ENCODE results near the gene RNU6-8.

RNU6-8 gene

DNA sequence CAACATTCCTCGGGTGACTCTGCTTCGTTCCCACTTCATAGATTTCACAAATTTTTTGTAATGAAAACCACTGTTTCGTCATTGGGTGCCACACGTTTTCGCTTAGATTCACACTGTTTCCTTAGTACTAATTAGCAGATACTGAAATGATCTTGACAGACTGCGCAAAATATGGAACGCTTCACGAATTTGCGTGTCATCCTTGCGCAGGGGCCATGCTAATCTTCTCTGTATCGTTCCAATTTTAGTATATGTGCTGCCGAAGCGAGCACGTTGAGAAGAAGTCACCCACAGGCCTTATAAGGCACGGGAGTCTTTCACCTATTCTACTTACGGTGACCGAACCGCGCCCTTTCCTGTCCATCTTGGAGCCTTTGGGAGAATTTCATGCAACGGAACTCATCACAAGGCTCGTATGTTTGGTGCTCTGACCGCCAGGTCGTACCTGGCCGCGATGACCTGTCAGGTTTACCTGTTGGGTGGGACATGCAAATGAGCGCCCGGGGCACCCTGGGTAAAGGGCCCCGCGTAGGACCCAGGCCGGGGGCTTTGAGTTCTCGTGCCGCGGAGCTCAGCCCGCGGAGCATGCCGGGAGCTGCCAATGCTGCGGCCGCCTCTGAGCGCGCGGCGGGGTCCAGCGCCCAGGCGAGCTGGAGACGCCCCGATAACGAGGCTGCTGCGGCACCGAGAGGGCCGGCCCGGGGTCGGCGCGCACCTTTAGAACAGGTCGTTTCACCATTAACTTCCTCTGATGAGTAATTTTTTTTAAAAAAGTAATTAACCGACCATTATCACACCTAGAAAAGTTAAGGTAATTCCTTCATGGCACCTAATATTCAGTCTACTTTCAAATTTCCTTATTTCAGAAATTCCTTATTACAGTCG, at the start of gene RNU6-8:
TSS of gene RNU6-8 (minus strand) at position 272 of the 885 bp plus-strand sequence.
- DNase-seq = peak; percentile 96

- DNase-seq = peak; percentile 88
These were observed 49.1 kb upstream of the RNU6-8 start for GRCh38 chr14:32252030-32252670.

GRCh38 chr14:32251530-32251929, 48.5 kb upstream of the RNU6-8 start:
- DNase-seq = no peak

GRCh38 chr14:32250681-32251080, 47.6 kb upstream of the RNU6-8 start:
- no peak for DNase-seq

- no peak for DNase-seq
These were observed 46.7 kb upstream of the RNU6-8 start for GRCh38 chr14:32249780-32250179.

DNA sequence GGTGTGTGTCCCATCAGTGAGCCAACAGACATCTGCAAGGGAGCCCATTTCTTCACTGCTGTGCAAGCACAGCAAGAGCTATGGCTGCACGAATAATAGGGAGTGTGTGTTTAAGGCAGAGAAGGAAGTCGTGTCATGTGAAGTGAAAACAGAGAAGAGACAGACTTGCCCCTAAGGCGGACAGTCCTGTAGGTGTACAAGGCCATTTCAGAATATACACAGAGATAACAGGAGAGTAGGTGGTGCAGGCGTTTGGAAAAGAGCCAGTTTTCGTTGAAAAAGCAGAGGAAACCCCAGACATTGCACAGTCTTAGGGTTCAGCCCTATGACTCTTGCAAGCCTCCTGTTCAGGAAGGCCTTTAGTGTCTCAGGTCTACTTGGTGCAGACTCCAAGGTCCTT, 46.3 kb upstream of the RNU6-8 start:
- DNase-seq = no peak

DNA sequence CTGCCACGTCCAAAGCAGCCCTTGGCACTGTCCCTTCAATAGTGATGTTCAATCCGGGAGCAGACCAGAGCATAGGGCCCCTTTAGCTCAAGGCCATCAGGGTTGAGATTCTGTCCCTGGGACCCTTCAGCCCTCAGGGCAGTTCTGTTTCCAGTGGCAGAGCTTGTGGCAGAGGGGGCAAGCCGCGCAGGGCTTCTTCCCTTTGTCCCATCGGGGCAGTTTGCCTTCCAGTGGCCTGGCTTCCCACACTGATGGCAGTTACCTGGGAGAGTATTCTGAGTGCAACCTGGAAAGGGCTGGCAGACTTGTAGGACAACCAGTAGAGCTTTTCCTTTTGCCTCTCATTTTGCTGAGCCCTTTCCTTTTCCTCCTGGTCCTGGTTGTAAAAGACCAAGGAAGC, 43.7 kb upstream of the RNU6-8 start:
- no peak for DNase-seq

- peak; percentile 27 for DNase-seq
These were observed 41.3 kb upstream of the RNU6-8 start for GRCh38 chr14:32244404-32244803.

- peak; percentile 69 for DNase-seq
These were observed 30.2 kb upstream of the RNU6-8 start for GRCh38 chr14:32233260-32233659.

- DNase-seq = no peak
These were observed 29.4 kb upstream of the RNU6-8 start for GRCh38 chr14:32232481-32232880.

DNA sequence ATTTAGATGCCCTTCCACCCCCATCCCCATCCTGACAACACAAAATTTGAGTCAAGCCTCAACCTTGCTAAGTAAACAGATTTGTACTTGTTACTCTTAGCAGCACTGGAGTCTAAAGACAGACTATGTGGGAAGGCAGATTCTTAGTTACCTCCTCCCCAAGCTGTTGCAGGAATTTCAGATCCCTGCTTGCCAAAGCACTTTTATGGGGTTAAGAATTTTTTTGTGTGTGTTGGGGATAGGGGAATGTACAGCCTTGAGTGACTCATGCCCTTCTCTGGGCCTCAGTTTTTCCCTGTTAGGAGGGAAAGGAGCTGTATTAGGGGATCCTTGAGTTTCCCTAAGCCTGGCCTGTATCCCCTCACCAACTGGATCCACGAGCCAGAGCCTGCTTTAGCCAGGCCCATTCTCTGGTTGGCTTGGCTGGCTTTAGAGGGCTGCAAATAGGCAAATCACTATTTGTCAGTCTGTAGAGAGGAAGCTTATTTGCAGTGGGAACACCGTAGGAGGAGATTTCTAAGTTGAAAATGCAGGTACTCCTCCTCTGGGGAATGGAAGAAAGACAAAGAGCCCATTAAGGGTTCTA, 27.7 kb upstream of the RNU6-8 start:
- no peak for DNase-seq

- no peak for DNase-seq
These were observed 27.1 kb upstream of the RNU6-8 start for GRCh38 chr14:32230181-32230580.

DNA sequence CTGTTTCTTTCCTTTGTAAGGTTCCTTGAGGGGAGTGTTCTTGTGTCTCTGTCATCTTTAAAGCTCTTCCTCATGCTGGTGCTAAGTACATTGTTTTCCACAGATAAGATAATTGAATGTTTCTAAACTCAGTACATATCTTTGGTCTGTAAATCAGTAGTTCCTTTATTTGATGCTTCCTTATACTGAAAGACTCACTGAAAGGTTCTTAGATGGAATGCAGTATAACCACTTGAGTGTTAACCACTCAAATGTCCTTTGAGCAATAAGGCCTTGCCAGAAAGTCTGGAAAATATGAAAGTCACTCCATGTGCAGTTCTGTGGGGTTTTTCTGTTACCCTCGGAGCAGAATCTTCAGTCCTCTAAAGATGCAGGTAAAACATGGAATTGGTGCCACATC, 23.0 kb upstream of the RNU6-8 start:
- no peak for DNase-seq

GRCh38 chr14:32225378-32225920, 22.4 kb upstream of the RNU6-8 start:
- DNase-seq = no peak

DNA sequence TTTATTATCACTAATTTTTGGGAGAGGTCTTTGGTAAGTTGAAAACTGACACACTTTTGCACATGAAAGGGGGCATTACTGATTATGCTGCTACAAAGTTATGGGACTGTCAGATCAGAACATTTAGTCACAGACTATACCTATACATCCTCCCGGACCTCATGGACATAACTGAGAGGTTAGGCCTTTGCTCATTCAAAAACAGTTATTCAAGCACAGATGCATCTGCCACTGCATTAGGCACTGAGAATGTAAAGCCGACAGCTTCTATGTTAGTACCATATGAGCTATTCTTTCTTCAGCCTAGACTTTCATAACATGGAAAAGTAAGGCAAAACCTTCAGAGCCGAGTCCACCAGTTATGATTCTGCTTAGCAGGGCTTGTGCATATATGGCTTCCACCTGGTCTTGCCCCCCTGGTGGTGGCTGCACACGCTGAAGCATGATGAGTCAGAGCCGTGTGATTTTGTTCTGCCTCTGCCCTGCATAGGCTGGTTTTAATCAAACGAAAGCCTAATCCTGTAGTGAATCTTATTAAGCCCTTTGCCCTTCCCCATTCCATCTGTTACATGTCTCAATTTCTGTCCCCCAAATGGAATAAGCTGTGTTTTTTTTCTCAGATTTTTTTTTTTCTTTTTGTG, 21.8 kb upstream of the RNU6-8 start:
- peak; percentile 61 for DNase-seq

- peak; percentile 39 for DNase-seq
These were observed 14.2 kb upstream of the RNU6-8 start for GRCh38 chr14:32217301-32217700.

GRCh38 chr14:32212833-32213232, 9.8 kb upstream of the RNU6-8 start:
- DNase-seq = no peak

DNA sequence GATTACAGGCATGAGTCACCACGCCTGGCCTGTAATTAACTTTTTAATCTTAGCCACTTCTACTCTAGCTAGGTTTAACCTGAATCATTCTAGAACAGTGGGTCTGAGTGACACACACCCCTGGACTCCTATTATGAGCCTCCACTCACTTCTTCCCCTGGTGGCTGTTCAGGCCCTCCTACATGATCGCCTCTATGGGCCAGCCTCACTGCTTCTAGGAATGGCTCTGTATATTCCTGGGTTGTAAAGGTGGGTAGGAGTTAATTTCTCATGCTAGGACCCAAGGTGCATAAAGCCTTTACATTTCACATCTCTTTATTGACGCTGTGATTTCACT, 8.0 kb upstream of the RNU6-8 start:
- DNase-seq = no peak

- no peak for DNase-seq
These were observed 6.4 kb upstream of the RNU6-8 start for GRCh38 chr14:32209471-32209870.

- DNase-seq = no peak
These were observed 5.4 kb upstream of the RNU6-8 start for GRCh38 chr14:32208490-32208889.

GRCh38 chr14:32206552-32206951, 3.5 kb upstream of the RNU6-8 start:
- no peak for DNase-seq

DNA sequence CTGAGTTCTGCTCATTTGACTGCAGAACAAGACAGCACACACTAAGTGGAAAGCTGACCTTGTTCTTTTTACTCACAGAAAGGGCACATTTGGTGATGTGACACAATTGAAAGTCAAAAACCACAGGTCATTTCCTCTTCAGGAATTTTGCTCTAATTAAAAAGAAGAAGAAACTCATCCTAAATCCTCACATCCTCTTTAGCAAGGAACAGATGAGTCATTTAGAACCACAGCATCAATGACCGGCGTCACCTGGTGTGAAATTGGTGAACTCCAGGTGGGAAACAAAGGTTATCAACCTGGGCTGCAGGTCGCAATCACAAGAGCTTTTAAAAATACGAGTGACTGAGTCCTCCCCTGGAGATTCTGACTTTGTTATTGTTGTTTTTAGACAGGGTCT, 2.9 kb upstream of the RNU6-8 start:
- no peak for DNase-seq

- no peak for DNase-seq
These were observed 2.5 kb upstream of the RNU6-8 start for GRCh38 chr14:32205554-32205953.

Data from hematopoietic multipotent progenitor cell treated with erythropoietin and hydrocortisone succinate and interleukin-3 and kit ligand, for 4 days (in vitro differentiated cells).